Osteocyte (in vitro differentiated cells): ENCODE measurements around the gene OR2C3. TPM values are rescaled to one million over a fixed set of nuclear protein-coding genes. Genes with fewer than 3 reads are reported as not detected.

Experiments
- DNase-seq: peaks from one replicate; pipeline ENCODE4 v3.0.0; 2021; ENCODE audit warnings: mixed read lengths; ENCODE audit not compliant: unreplicated experiment; ENCODE audit errors: extremely low spot score
- H3K27ac Mint-ChIP-seq: one replicate; pipeline ENCODE4 v1.8.0; 2021; ENCODE audit warnings: mild to moderate bottlenecking, mixed read lengths; ENCODE audit not compliant: unreplicated experiment
- H3K27me3 Mint-ChIP-seq: one replicate; pipeline ENCODE4 v1.8.0; 2021; ENCODE audit warnings: mixed read lengths; ENCODE audit not compliant: unreplicated experiment
- H3K36me3 Mint-ChIP-seq: one replicate; pipeline ENCODE4 v1.8.0; 2021; ENCODE audit warnings: mixed read lengths; ENCODE audit not compliant: unreplicated experiment
- H3K4me1 Mint-ChIP-seq: one replicate; pipeline ENCODE4 v1.8.0; 2021; ENCODE audit warnings: mixed read lengths; ENCODE audit not compliant: unreplicated experiment
- H3K4me3 Mint-ChIP-seq: one replicate; pipeline ENCODE4 v1.8.0; 2021; ENCODE audit warnings: mild to moderate bottlenecking, moderate library complexity, mixed read lengths; ENCODE audit not compliant: unreplicated experiment
- H3K9me3 Mint-ChIP-seq: one replicate; pipeline ENCODE4 v1.8.0; 2021; ENCODE audit warnings: mixed read lengths; ENCODE audit not compliant: unreplicated experiment
- CTCF ChIP-seq: fragments of 200-600 bp; sonication (generic); IDR thresholded peaks from 2 replicates; pipeline ENCODE4 v1.5.0; 2021; ENCODE audit warnings: antibody characterized with exemption, mild to moderate bottlenecking, moderate library complexity
- total RNA-seq: library from RNA; stranded (reverse); gene quantifications from 2 replicates; pipeline ENCODE4 v1.2.1, GENCODE V29; 2021

The OR2C3 gene
- total RNA-seq, 1 donor from 2014 or later, result not detected

- DNase-seq, result no peak
- peaks cover 5% of the 10 kb centered on the region for H3K27me3 Mint-ChIP-seq
- peaks cover 14% of the 10 kb centered on the region for H3K4me1 Mint-ChIP-seq
- H3K27ac Mint-ChIP-seq, result no peak overlapping the region
- H3K9me3 Mint-ChIP-seq, result no peaks in the 10 kb centered on the region
- H3K36me3 Mint-ChIP-seq, result no peaks in the 10 kb centered on the region
- no peak for TF ChIP-seq CTCF
- no peak overlapping the region for H3K4me3 Mint-ChIP-seq
Measured at GRCh38 chr1:247500865-247501264, 35.4 kb downstream of the OR2C3 start.

- H3K4me3 Mint-ChIP-seq, result no peak overlapping the region
- no peaks in the 10 kb centered on the region for H3K36me3 Mint-ChIP-seq
- TF ChIP-seq CTCF, result no peak
Measured at GRCh38 chr1:247496581-247497285, 39.5 kb downstream of the OR2C3 start.

GRCh38 chr1:247494767-247495166, 41.5 kb downstream of the OR2C3 start:
- no peak for TF ChIP-seq CTCF
- DNase-seq, result no peak
- H3K36me3 Mint-ChIP-seq, result no peaks in the 10 kb centered on the region
- H3K27ac Mint-ChIP-seq, result no peak overlapping the region
- peaks cover 25% of the 10 kb centered on the region for H3K27me3 Mint-ChIP-seq
- no peaks in the 10 kb centered on the region for H3K9me3 Mint-ChIP-seq
- peaks cover 17% of the 10 kb centered on the region for H3K4me1 Mint-ChIP-seq
- H3K4me3 Mint-ChIP-seq, result no peak overlapping the region

More at GRCh38 chr1:247496581-247497285, 39.5 kb downstream of the OR2C3 start:
- no peak for DNase-seq
- Mint-ChIP-seq H3K4me1 (peaks cover 17% of the 10 kb centered on the region), H3K27me3 (peaks cover 12% of the 10 kb centered on the region), H3K9me3 (no peaks in the 10 kb centered on the region), H3K27ac (peak overlapping the region; percentile 45)

GRCh38 chr1:247493106-247493505, 43.1 kb downstream of the OR2C3 start:
- H3K4me3 Mint-ChIP-seq, result no peak overlapping the region
- peaks cover 37% of the 10 kb centered on the region for H3K27me3 Mint-ChIP-seq
- DNase-seq, result no peak
- H3K27ac Mint-ChIP-seq, result no peak overlapping the region
- TF ChIP-seq CTCF, result no peak
- H3K36me3 Mint-ChIP-seq, result no peaks in the 10 kb centered on the region
- H3K9me3 Mint-ChIP-seq, result no peaks in the 10 kb centered on the region
- H3K4me1 Mint-ChIP-seq, result peaks cover 17% of the 10 kb centered on the region

DNA sequence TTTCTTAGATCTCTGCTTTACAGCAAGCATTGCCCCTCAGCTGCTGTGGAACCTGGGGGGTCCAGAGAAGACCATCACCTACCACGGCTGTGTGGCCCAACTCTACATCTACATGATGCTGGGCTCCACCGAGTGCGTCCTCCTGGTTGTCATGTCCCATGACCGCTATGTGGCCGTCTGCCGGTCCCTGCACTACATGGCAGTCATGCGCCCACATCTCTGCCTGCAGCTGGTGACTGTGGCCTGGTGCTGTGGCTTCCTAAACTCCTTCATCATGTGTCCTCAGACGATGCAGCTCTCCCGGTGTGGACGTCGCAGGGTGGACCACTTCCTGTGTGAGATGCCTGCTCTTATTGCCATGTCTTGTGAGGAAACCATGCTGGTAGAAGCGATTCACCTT, 44.9 kb downstream of the OR2C3 start:
- Mint-ChIP-seq H3K36me3 (no peaks in the 10 kb centered on the region), H3K4me3 (no peak overlapping the region), H3K4me1 (peaks cover 8% of the 10 kb centered on the region), H3K27ac (no peak overlapping the region), H3K27me3 (peaks cover 44% of the 10 kb centered on the region), H3K9me3 (no peaks in the 10 kb centered on the region)
- TF ChIP-seq CTCF, result no peak
- DNase-seq, result no peak
